ENCODE measurements around the gene FCAMR. TPM values are rescaled to one million over a fixed set of nuclear protein-coding genes. Genes with fewer than 3 reads are reported as not detected.
A peak's percentile ranks its signal among the peaks of the same experiment; 100 is the strongest.

The FCAMR gene
- total and polyA plus RNA-seq, 2 donors (not counting 1 experiment from before 2014, with no cell fraction given): not detected

GRCh38 chr1:206915030-206915735 is 55.1 kb downstream of the FCAMR start:
- H3K4me1 ChIP-seq (ENCODE audit: control insufficient read depth, extremely low read depth, insufficient read depth, low read length): no peaks in the 10 kb centered on the region
- no peak overlapping the region for H2AFZ ChIP-seq (ENCODE audit: low read length)
- no peaks in the 10 kb centered on the region for H3K79me2 ChIP-seq (ENCODE audit: control insufficient read depth, insufficient read depth, low read length)
- no peak overlapping the region for H3K4me2 ChIP-seq (ENCODE audit: extremely low read depth, insufficient read depth, low read length)
- no peaks in the 10 kb centered on the region for H3K36me3 ChIP-seq (ENCODE audit: control insufficient read depth, insufficient read depth, low read length)
- no peak overlapping the region for H3K4me3 ChIP-seq (replicated peaks in 1 of 4; ENCODE audit: control extremely low read depth in 1 of 4, insufficient read depth in 1 of 4, low read depth in 3 of 4, low read length in 4 of 4)
- H3K9ac ChIP-seq (ENCODE audit: insufficient read depth, low read length): no peak overlapping the region
- no peak overlapping the region for H3K27ac ChIP-seq (ENCODE audit: insufficient read depth, low read length)
- no peaks in the 10 kb centered on the region for H4K20me1 ChIP-seq (ENCODE audit: control insufficient read depth, extremely low read depth, insufficient read depth, low read length)
- no peaks in the 10 kb centered on the region for H3K9me3 ChIP-seq (ENCODE audit: control insufficient read depth, insufficient read depth, low read depth, low read length)
- DNase-seq (ENCODE audit: low read depth in 2 of 2): no peak
- no peak for TF ChIP-seq EZH2 (IDR thresholded peaks at IDR 0.05; ENCODE audit: low read length, missing control alignments)
- H3K27me3 ChIP-seq (ENCODE audit: control insufficient read depth, insufficient read depth, low read length): peaks cover 11% of the 10 kb centered on the region

- no peak overlapping the region for H2AFZ ChIP-seq (ENCODE audit: low read length)
- H3K36me3 ChIP-seq (ENCODE audit: control insufficient read depth, insufficient read depth, low read length): no peaks in the 10 kb centered on the region
- no peaks in the 10 kb centered on the region for H3K9me3 ChIP-seq (ENCODE audit: control insufficient read depth, insufficient read depth, low read depth, low read length)
- TF ChIP-seq EZH2 (IDR thresholded peaks at IDR 0.05; ENCODE audit: low read length, missing control alignments): no peak
- no peak for TF ChIP-seq CTCF (conservative IDR thresholded peaks at IDR 0.05 in 1 of 2, IDR thresholded peaks at IDR 0.05 in 1 of 2; ENCODE audit: low read depth in 1 of 2, low read length in 2 of 2)
- no peak overlapping the region for H3K27ac ChIP-seq (ENCODE audit: insufficient read depth, low read length)
- DNase-seq (ENCODE audit: low read depth in 2 of 2): no peak
- H4K20me1 ChIP-seq (ENCODE audit: control insufficient read depth, extremely low read depth, insufficient read depth, low read length): no peaks in the 10 kb centered on the region
- H3K9ac ChIP-seq (ENCODE audit: insufficient read depth, low read length): no peak overlapping the region
- H3K79me2 ChIP-seq (ENCODE audit: control insufficient read depth, insufficient read depth, low read length): no peaks in the 10 kb centered on the region
- no peak overlapping the region for H3K4me3 ChIP-seq (replicated peaks in 1 of 4; ENCODE audit: control extremely low read depth in 1 of 4, insufficient read depth in 1 of 4, low read depth in 3 of 4, low read length in 4 of 4)
- peaks cover 11% of the 10 kb centered on the region for H3K27me3 ChIP-seq (ENCODE audit: control insufficient read depth, insufficient read depth, low read length)
- H3K4me2 ChIP-seq (ENCODE audit: extremely low read depth, insufficient read depth, low read length): no peak overlapping the region
- peaks cover 3% of the 10 kb centered on the region for H3K4me1 ChIP-seq (ENCODE audit: control insufficient read depth, extremely low read depth, insufficient read depth, low read length)
Measured at GRCh38 chr1:206913766-206914537, 56.3 kb downstream of the FCAMR start.

DNA sequence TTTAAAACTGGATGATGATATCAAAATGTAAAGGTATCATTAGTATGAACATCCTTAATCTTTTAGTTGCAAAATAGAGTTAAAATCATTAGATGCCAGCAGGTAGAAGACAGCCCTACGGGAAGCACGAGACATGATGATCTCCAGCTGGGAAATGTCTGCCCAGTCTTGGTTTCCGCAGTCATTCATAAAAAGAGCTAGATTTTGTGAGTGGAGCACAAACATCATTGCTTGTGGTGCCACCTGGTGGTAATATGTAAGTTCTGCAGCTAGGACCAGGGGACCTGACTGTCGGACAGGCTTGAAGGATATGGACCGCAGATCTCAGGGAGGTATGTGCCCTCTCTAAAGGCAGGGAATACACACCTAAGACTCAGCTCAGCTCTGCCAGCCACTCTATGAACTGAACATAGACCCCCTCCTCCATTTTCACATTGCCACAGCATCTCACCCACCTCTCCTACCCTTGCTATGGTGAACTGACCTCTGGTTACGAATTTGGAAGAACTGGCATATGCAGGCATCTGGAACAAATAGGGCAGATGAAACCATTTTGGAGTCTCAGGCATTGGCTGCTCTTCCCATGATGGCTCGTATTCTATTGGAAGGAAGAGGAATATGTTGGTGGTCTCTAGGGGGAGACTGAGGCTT is 57.7 kb downstream of the FCAMR start:
- H2AFZ ChIP-seq (ENCODE audit: low read length): no peak overlapping the region
- peak; percentile 51 to 83 for DNase-seq (ENCODE audit: low read depth in 2 of 2)

More for the DNA sequence above, 57.7 kb downstream of the FCAMR start:
- H3K4me2 ChIP-seq (ENCODE audit: extremely low read depth, insufficient read depth, low read length): no peak overlapping the region
- H3K9ac ChIP-seq (ENCODE audit: insufficient read depth, low read length): peak overlapping the region; percentile 4
- no peaks in the 10 kb centered on the region for H4K20me1 ChIP-seq (ENCODE audit: control insufficient read depth, extremely low read depth, insufficient read depth, low read length)
- H3K36me3 ChIP-seq (ENCODE audit: control insufficient read depth, insufficient read depth, low read length): no peaks in the 10 kb centered on the region
- H3K4me1 ChIP-seq (ENCODE audit: control insufficient read depth, extremely low read depth, insufficient read depth, low read length): peaks cover 3% of the 10 kb centered on the region
- no peaks in the 10 kb centered on the region for H3K9me3 ChIP-seq (ENCODE audit: control insufficient read depth, insufficient read depth, low read depth, low read length)
- TF ChIP-seq CTCF (conservative IDR thresholded peaks at IDR 0.05 in 1 of 2, IDR thresholded peaks at IDR 0.05 in 1 of 2; ENCODE audit: low read depth in 1 of 2, low read length in 2 of 2): peak; percentile 81
- TF ChIP-seq EZH2 (IDR thresholded peaks at IDR 0.05; ENCODE audit: low read length, missing control alignments): no peak
- peaks cover 11% of the 10 kb centered on the region for H3K27me3 ChIP-seq (ENCODE audit: control insufficient read depth, insufficient read depth, low read length)
- H3K27ac ChIP-seq (ENCODE audit: insufficient read depth, low read length): no peak overlapping the region
- H3K4me3 ChIP-seq (replicated peaks in 1 of 4; ENCODE audit: control extremely low read depth in 1 of 4, insufficient read depth in 1 of 4, low read depth in 3 of 4, low read length in 4 of 4): no peak overlapping the region
- no peaks in the 10 kb centered on the region for H3K79me2 ChIP-seq (ENCODE audit: control insufficient read depth, insufficient read depth, low read length)
